GM19438 (cell line): ENCODE results near the gene PARD3B.
A peak's percentile ranks its signal among the peaks of the same experiment; 100 is the strongest.

Source experiments
- ATAC-seq: cut with Tn5 transposase; IDR thresholded peaks from one replicate; pipeline ENCODE4 v1.9.1; 2021; ENCODE audit warnings: low read depth; ENCODE audit not compliant: unreplicated experiment

The PARD3B gene

GRCh38 chr2:205613970-205614559 lies 1068.8 kb downstream of the PARD3B start:
- ATAC-seq: no peak

- no peak for ATAC-seq
These were observed 1069.7 kb downstream of the PARD3B start for GRCh38 chr2:205614965-205615364.

- ATAC-seq: no peak
These were observed 1072.6 kb downstream of the PARD3B start for GRCh38 chr2:205617905-205618304.

GRCh38 chr2:205619600-205619999 lies 1074.3 kb downstream of the PARD3B start:
- no peak for ATAC-seq

- no peak for ATAC-seq
These were observed 1081.8 kb downstream of the PARD3B start for GRCh38 chr2:205627085-205627484.

GRCh38 chr2:205628422-205628821 lies 1083.1 kb downstream of the PARD3B start:
- ATAC-seq: no peak

- no peak for ATAC-seq
These were observed 1084.0 kb downstream of the PARD3B start for GRCh38 chr2:205629091-205629776.

- ATAC-seq: no peak
These were observed 1088.7 kb downstream of the PARD3B start for GRCh38 chr2:205633994-205634393.

- ATAC-seq: no peak
These were observed 1091.5 kb downstream of the PARD3B start for GRCh38 chr2:205636549-205637319.

GRCh38 chr2:205637320-205637602 lies 1092.0 kb downstream of the PARD3B start:
- ATAC-seq: no peak

GRCh38 chr2:205637779-205638503 lies 1092.7 kb downstream of the PARD3B start:
- ATAC-seq: no peak

GRCh38 chr2:205640716-205641115 lies 1095.4 kb downstream of the PARD3B start:
- no peak for ATAC-seq

- ATAC-seq: no peak
These were observed 1097.5 kb downstream of the PARD3B start for GRCh38 chr2:205642599-205643356.

- no peak for ATAC-seq
These were observed 1098.2 kb downstream of the PARD3B start for GRCh38 chr2:205643391-205643885.

- no peak for ATAC-seq
These were observed 1098.7 kb downstream of the PARD3B start for GRCh38 chr2:205644018-205644417.

GRCh38 chr2:205646680-205647079 lies 1101.4 kb downstream of the PARD3B start:
- ATAC-seq: peak; percentile 99

GRCh38 chr2:205650450-205650849 lies 1105.2 kb downstream of the PARD3B start:
- ATAC-seq: no peak

- no peak for ATAC-seq
These were observed 1105.7 kb downstream of the PARD3B start for GRCh38 chr2:205650931-205651330.

GRCh38 chr2:205651719-205652118 lies 1106.4 kb downstream of the PARD3B start:
- no peak for ATAC-seq

GRCh38 chr2:205654878-205655605 lies 1109.8 kb downstream of the PARD3B start:
- ATAC-seq: no peak
